ENCODE data around the gene IRF6. TPM values are rescaled to one million over a fixed set of nuclear protein-coding genes. Genes with fewer than 3 reads are reported as not detected.

The IRF6 gene
- total and polyA plus RNA-seq, 2 of the 8 experiments (the other 6 are each of a cell fraction or from before 2014, with no cell fraction given): 9.6 to 13.4 TPM

GRCh38 chr1:209747580-209748262 lies 58.2 kb downstream of the IRF6 start (continued):
- 0 out of 2 replicates have a peak, but pooled peaks have one; percentile 32 for TF ChIP-seq TEAD4 (IDR thresholded peaks at IDR 0.05; ENCODE audit: low read depth, low read length)
- TF ChIP-seq CBX5 (IDR thresholded peaks at IDR 0.05; ENCODE audit: low read depth, low read length): no peak
- no peak for TF ChIP-seq RBBP5 (IDR thresholded peaks at IDR 0.05; ENCODE audit: borderline replicate concordance, low read depth, low read length)
- TF ChIP-seq SAP30 (IDR thresholded peaks at IDR 0.05; ENCODE audit: insufficient read depth, insufficient replicate concordance, low read length): no peak
- TF ChIP-seq JUN (IDR thresholded peaks at IDR 0.05; ENCODE audit: low read depth, low read length): peak; percentile 97
- TF ChIP-seq RNF2 (IDR thresholded peaks at IDR 0.05; ENCODE audit: borderline replicate concordance, low read depth, low read length, missing control alignments, poor library complexity, severe bottlenecking): no peak
- peak; percentile 99 for TF ChIP-seq TCF12 (IDR thresholded peaks at IDR 0.05; ENCODE audit: low read depth, low read length)
- no peak for TF ChIP-seq GTF2F1 (IDR thresholded peaks at IDR 0.05; ENCODE audit: borderline replicate concordance, low read depth, low read length)
- no peak for TF ChIP-seq KDM5A (IDR thresholded peaks at IDR 0.05; ENCODE audit: low read length)
- TF ChIP-seq TAF1 (IDR thresholded peaks at IDR 0.05; ENCODE audit: low read depth, low read length): no peak
- TF ChIP-seq MAX (IDR thresholded peaks at IDR 0.05): peak; percentile 91
- TF ChIP-seq BACH1 (IDR thresholded peaks at IDR 0.05; ENCODE audit: low read length): no peak
- no peak for TF ChIP-seq ASH2L (IDR thresholded peaks at IDR 0.05; ENCODE audit: low read length)
- no peak for TF ChIP-seq ZNF274 (IDR thresholded peaks at IDR 0.05; ENCODE audit: borderline replicate concordance, extremely low read depth, low read length)
- no peak for TF ChIP-seq MAFK (IDR thresholded peaks at IDR 0.05; ENCODE audit: low read depth, low read length)
- TF ChIP-seq SP4 (IDR thresholded peaks at IDR 0.05; ENCODE audit: low read length): 0 out of 2 replicates have a peak, but pooled peaks have one; percentile 57
- peak; percentile 70 to 97 (median 94) for TF ChIP-seq CTCF (IDR thresholded peaks at IDR 0.05; ENCODE audit: control extremely low read depth in 1 of 3, insufficient read depth in 1 of 3, low read depth in 1 of 3, low read length in 3 of 3)
- no peak for TF ChIP-seq HDAC6 (IDR thresholded peaks at IDR 0.05; ENCODE audit: low read depth, low read length)

Data from H1 (cell line).